ENCODE results near the gene FER1L5.
"Not testable (repeated sequence)": the region's sequence is repeated elsewhere in the genome, so short reads cannot be mapped to it uniquely, and the experiment has no call there.

FER1L5 gene

GRCh38 chr2:96649342-96649741 is 6.8 kb downstream of the FER1L5 start:
- TF ChIP-seq CTCF (IDR thresholded peaks at IDR 0.05; ENCODE audit: control insufficient read depth, insufficient read depth, low read depth, low read length, missing control alignments) = no peak
- no peak overlapping the region for H3K4me3 ChIP-seq (ENCODE audit: control insufficient read depth, low read depth, low read length)
- no peak for DNase-seq (ENCODE audit: low read depth)

GRCh38 chr2:96651793-96652192 is 9.2 kb downstream of the FER1L5 start:
- DNase-seq (ENCODE audit: low read depth) = no peak
- H3K4me3 ChIP-seq (ENCODE audit: control insufficient read depth, low read depth, low read length) = no peak overlapping the region
- TF ChIP-seq CTCF (IDR thresholded peaks at IDR 0.05; ENCODE audit: control insufficient read depth, insufficient read depth, low read depth, low read length, missing control alignments) = no peak

GRCh38 chr2:96654791-96655190 is 12.2 kb downstream of the FER1L5 start:
- not testable (repeated sequence) for DNase-seq (ENCODE audit: low read depth); H3K4me3 ChIP-seq (ENCODE audit: control insufficient read depth, low read depth, low read length)

GRCh38 chr2:96655526-96655925 is 13.0 kb downstream of the FER1L5 start:
- no peak for DNase-seq (ENCODE audit: low read depth)
- no peak for TF ChIP-seq CTCF (IDR thresholded peaks at IDR 0.05; ENCODE audit: control insufficient read depth, insufficient read depth, low read depth, low read length, missing control alignments)
- H3K4me3 ChIP-seq (ENCODE audit: control insufficient read depth, low read depth, low read length) = no peak overlapping the region

- DNase-seq (ENCODE audit: low read depth) = no peak
- no peak for TF ChIP-seq CTCF (IDR thresholded peaks at IDR 0.05; ENCODE audit: control insufficient read depth, insufficient read depth, low read depth, low read length, missing control alignments)
- no peak overlapping the region for H3K4me3 ChIP-seq (ENCODE audit: control insufficient read depth, low read depth, low read length)
Measured at GRCh38 chr2:96656540-96656939, 14.0 kb downstream of the FER1L5 start.

- no peak for DNase-seq (ENCODE audit: low read depth)
- no peak for TF ChIP-seq CTCF (IDR thresholded peaks at IDR 0.05; ENCODE audit: control insufficient read depth, insufficient read depth, low read depth, low read length, missing control alignments)
Measured at GRCh38 chr2:96661324-96661723, 18.8 kb downstream of the FER1L5 start.

GRCh38 chr2:96662360-96662759 is 19.8 kb downstream of the FER1L5 start:
- no peak for TF ChIP-seq CTCF (IDR thresholded peaks at IDR 0.05; ENCODE audit: control insufficient read depth, insufficient read depth, low read depth, low read length, missing control alignments)

More at GRCh38 chr2:96661324-96661723, 18.8 kb downstream of the FER1L5 start:
- no peak overlapping the region for H3K4me3 ChIP-seq (ENCODE audit: control insufficient read depth, low read depth, low read length)

More at GRCh38 chr2:96662360-96662759, 19.8 kb downstream of the FER1L5 start:
- H3K4me3 ChIP-seq (ENCODE audit: control insufficient read depth, low read depth, low read length) = no peak overlapping the region
- no peak for DNase-seq (ENCODE audit: low read depth)

All from AG09309 (cell line).